Stimulated activated naive CD4-positive, alpha-beta T cell (primary cell): ENCODE results near the gene MT2A.
"Not testable (repeated sequence)": the region's sequence is repeated elsewhere in the genome, so short reads cannot be mapped to it uniquely, and the experiment has no call there.

Experiments used
- DNase-seq, 6 experiments: peaks; one replicate each; lab custom pipeline; 2025; lab: John Stamatoyannopoulos, UW

The MT2A gene

GRCh38 chr16:56621665-56622445 is 13.5 kb downstream of the MT2A start:
- not testable (repeated sequence) for DNase-seq

- DNase-seq = not testable (repeated sequence)
Measured at GRCh38 chr16:56623184-56623583, 14.8 kb downstream of the MT2A start.

GRCh38 chr16:56623637-56624036 is 15.3 kb downstream of the MT2A start:
- no peak for DNase-seq

GRCh38 chr16:56625140-56625942 is 17.0 kb downstream of the MT2A start, which contains the start of gene MT1E:
TSS of gene MT1E (plus strand) at chr16:56625781. CDS start at chr16:56625852, 71 bp downstream.
- peak in 3 of 6 experiments; percentile 14 to 48 (median 27) for DNase-seq

- DNase-seq = no peak
Measured at GRCh38 chr16:56625943-56626654, 17.7 kb downstream of the MT2A start.

GRCh38 chr16:56626685-56627084 is 18.3 kb downstream of the MT2A start:
- DNase-seq = no peak

GRCh38 chr16:56628486-56629350 is 20.3 kb downstream of the MT2A start:
- DNase-seq = no peak

- DNase-seq = no peak
Measured at GRCh38 chr16:56629531-56629930, 21.1 kb downstream of the MT2A start.

- no peak for DNase-seq
Measured at GRCh38 chr16:56630134-56630533, 21.8 kb downstream of the MT2A start.

- DNase-seq = no peak
Measured at GRCh38 chr16:56631197-56631596, 22.8 kb downstream of the MT2A start.

- no peak for DNase-seq
Measured at GRCh38 chr16:56631832-56632155, 23.4 kb downstream of the MT2A start.

GRCh38 chr16:56632156-56632847 is 23.9 kb downstream of the MT2A start, which contains the start of gene MT1M:
TSS of gene MT1M (plus strand) at chr16:56632659. CDS start at chr16:56632732, 73 bp downstream.
- DNase-seq = no peak

GRCh38 chr16:56632848-56633365 is 24.5 kb downstream of the MT2A start:
- DNase-seq = no peak

GRCh38 chr16:56633535-56633934 is 25.2 kb downstream of the MT2A start:
- no peak for DNase-seq

GRCh38 chr16:56634715-56635440 is 26.5 kb downstream of the MT2A start:
- DNase-seq = no peak

GRCh38 chr16:56635441-56635967 is 27.1 kb downstream of the MT2A start:
- no peak for DNase-seq

GRCh38 chr16:56636616-56637413 is 28.4 kb downstream of the MT2A start:
- no peak for DNase-seq

- no peak for DNase-seq
Measured at GRCh38 chr16:56637814-56638750, 29.7 kb downstream of the MT2A start, which contains the start of gene MT1A. TSS of gene MT1A (plus strand) at chr16:56638666. CDS start at chr16:56638739, 73 bp downstream.
